Vagina (tissue), 2 donors: Measurements from ENCODE around the gene FRY.

Experiments used
- CTCF ChIP-seq, 3 experiments: fragments of 450-650 bp in 2 of 3; fragments of 200-600 bp in 1 of 3; sonication (generic) in 1 of 3; IDR thresholded peaks; one replicate each; pipeline ENCODE4 v1.5.1; 2017 to 2019; ENCODE audit warnings: antibody characterized with exemption in 3 of 3, mild to moderate bottlenecking in 2 of 3, moderate library complexity in 2 of 3
- POLR2A ChIP-seq, 2 donors: fragments of 450-650 bp; IDR thresholded peaks; one replicate each; pipeline ENCODE4 v1.6.1; 2017; ENCODE audit warnings: antibody characterized with exemption in 2 of 2, mild to moderate bottlenecking in 2 of 2, moderate library complexity in 2 of 2
- POLR2AphosphoS5 ChIP-seq, 2 donors: sonication (generic); formaldehyde crosslinking; IDR thresholded peaks; one replicate each; pipeline ENCODE4 v1.9.0; 2017; ENCODE audit warnings: antibody characterized with exemption in 2 of 2, mild to moderate bottlenecking in 2 of 2, low read depth in 1 of 2; ENCODE audit not compliant: insufficient read depth in 1 of 2

- TF ChIP-seq CTCF (IDR thresholded peaks at IDR 0.05) (no peak), POLR2AphosphoS5 (IDR thresholded peaks at IDR 0.05; ENCODE audit: insufficient read depth in 1 of 2, low read depth in 1 of 2) (no peak), POLR2A (IDR thresholded peaks at IDR 0.05) (no peak)
Measured at GRCh38 chr13:32209652-32210051, 178.1 kb downstream of the FRY start.
